HepG2 (cell line): ENCODE measurements around the gene RAB35. TPM values are rescaled to one million over a fixed set of nuclear protein-coding genes. Genes with fewer than 3 reads are reported as not detected.

Experiments used
- ATAC-seq: fragments of 200-7000 bp; cut with Tn5 transposase; 3 replicates; pipeline ENCODE4 v1.9.1; 2020; ENCODE audit warnings: mild to moderate bottlenecking, moderate library complexity
- BruUV-seq: library from RNA; stranded (reverse); fragments of 400-500 nt; replicated peaks from 2 replicates; lab custom pipeline; 2021; lab: Mats Ljungman, UMichigan
- CTCF ChIA-PET: fragments of 300-600 bp; formaldehyde crosslinking; extraction: SDS; loops from one replicate; lab custom pipeline; 2021; ENCODE audit warnings: low total read pairs, inconsistent platforms, low intra/inter-chr PET ratio; lab: Yijun Ruan, JAX
- POLR2A ChIA-PET: fragments of 350-600 bp; sonication (Branson Sonifier 250); formaldehyde crosslinking; loops from one replicate; lab custom pipeline; 2020; ENCODE audit warnings: antibody characterized with exemption, inconsistent platforms; lab: Yijun Ruan, JAX
- DNase-seq: peaks from one replicate; pipeline ENCODE4 v3.0.0-alpha.2; 2015; ENCODE audit warnings: low spot score
- FAIRE-seq: peaks from 3 replicates; lab custom pipeline; 2011; peaks lifted over from hg19 to GRCh38; lab: Jason Lieb, UNC
- H2AFZ ChIP-seq: one replicate; pipeline ENCODE4 v1.6.1; 2011; ENCODE audit warnings: low read length, inconsistent platforms
- H3K27ac ChIP-seq: fragments of 300-600 bp; 3 replicates; pipeline ENCODE4 v1.8.0; 2011; ENCODE audit warnings: mixed run types, mild to moderate bottlenecking, mixed read lengths, low read length, inconsistent platforms; ENCODE audit not compliant: insufficient read depth; ENCODE audit errors: extremely low read length
- H3K27me3 ChIP-seq, 2 experiments: fragments of 200-600 bp in 1 of 2; 2 replicates in 1 of 2; 3 replicates in 1 of 2; pipeline versions ENCODE4 v1.6.0 to v1.8.0; 2011; ENCODE audit warnings: low read length in 2 of 2, mild to moderate bottlenecking in 2 of 2, moderate library complexity in 2 of 2, inconsistent platforms in 1 of 2; ENCODE audit not compliant: insufficient read depth in 2 of 2, control insufficient read depth in 1 of 2
- H3K36me3 ChIP-seq, 2 experiments: fragments of 200-600 bp in 1 of 2; replicated peaks in 1 of 2; 2 replicates in 1 of 2; 3 replicates in 1 of 2; pipeline versions ENCODE4 v1.5.1 to v1.8.0; 2011; ENCODE audit warnings: low read length in 2 of 2, inconsistent platforms in 1 of 2; ENCODE audit not compliant: insufficient read depth in 2 of 2, control insufficient read depth in 1 of 2
- H3K4me1 ChIP-seq: 2 replicates; pipeline ENCODE4 v1.5.1; 2012; ENCODE audit warnings: low read length, inconsistent platforms; ENCODE audit not compliant: insufficient read depth
- H3K4me2 ChIP-seq: 2 replicates; pipeline ENCODE4 v1.6.0; 2011; ENCODE audit warnings: low read depth, low read length, inconsistent platforms
- H3K4me3 ChIP-seq, 3 experiments: fragments of 200-600 bp in 1 of 3; sonication (generic), shearing (Covaris generic) in 1 of 3; replicated peaks in 1 of 3; 2 replicates each; pipeline ENCODE4 v1.5.1; 2011 to 2016; ENCODE audit warnings: low read length in 3 of 3, inconsistent platforms in 2 of 3, low read depth in 2 of 3, mild to moderate bottlenecking in 2 of 3, control low read depth in 1 of 3, mixed read lengths in 1 of 3; ENCODE audit not compliant: insufficient read depth in 1 of 3
- H3K79me2 ChIP-seq: one replicate; pipeline ENCODE4 v1.6.1; 2011; ENCODE audit warnings: low read length, inconsistent platforms; ENCODE audit not compliant: insufficient read depth
- H3K9ac ChIP-seq: 2 replicates; pipeline ENCODE4 v1.6.0; 2011; ENCODE audit warnings: mild to moderate bottlenecking, low read depth, low read length, inconsistent platforms; ENCODE audit not compliant: insufficient read depth
- H3K9me3 ChIP-seq: 2 replicates; pipeline ENCODE4 v1.5.1; 2012; ENCODE audit warnings: mild to moderate bottlenecking, low read length
- H4K20me1 ChIP-seq: 2 replicates; pipeline ENCODE4 v1.6.0; 2011; ENCODE audit warnings: inconsistent platforms, mild to moderate bottlenecking, low read length, moderate library complexity; ENCODE audit not compliant: insufficient read depth
- ATRX ChIP-seq: sonication (generic); formaldehyde crosslinking; IDR thresholded peaks from 2 replicates; pipeline ENCODE4 v1.4.0; 2020; ENCODE audit warnings: missing genetic modification reagents, borderline replicate concordance
- CTCF ChIP-seq: sonication (generic); formaldehyde crosslinking; IDR thresholded peaks from 2 replicates; pipeline ENCODE4 v1.5.0; 2020; ENCODE audit warnings: mild to moderate bottlenecking, missing genetic modification reagents, moderate library complexity
- KDM5B ChIP-seq: sonication (generic); formaldehyde crosslinking; IDR thresholded peaks from 2 replicates; pipeline ENCODE4 v1.4.0; 2020; ENCODE audit warnings: missing genetic modification reagents, mild to moderate bottlenecking, borderline replicate concordance
- MXI1 ChIP-seq: IDR thresholded peaks from 3 replicates; pipeline ENCODE4 v1.6.1; 2012; ENCODE audit warnings: low read depth, low read length, inconsistent platforms, borderline replicate concordance
- NR2F6 ChIP-seq, 2 experiments: IDR thresholded peaks; 2 replicates each; pipeline ENCODE4 v1.6.1; 2016; ENCODE audit warnings: antibody characterized with exemption in 1 of 2, mild to moderate bottlenecking in 1 of 2
- RXRA ChIP-seq: sonication (generic); formaldehyde crosslinking; IDR thresholded peaks from 2 replicates; pipeline ENCODE4 v1.5.1; 2020; ENCODE audit warnings: missing genetic modification reagents
- SAP130 ChIP-seq: IDR thresholded peaks from 2 replicates; pipeline ENCODE4 v1.6.1; 2016; ENCODE audit warnings: low read depth
- STAG1 ChIP-seq: sonication (generic); formaldehyde crosslinking; IDR thresholded peaks from 2 replicates; pipeline ENCODE4 v1.4.0; 2020; ENCODE audit warnings: missing genetic modification reagents
- TAF15 ChIP-seq: fragments of 200-400 bp; formaldehyde crosslinking; IDR thresholded peaks from one replicate; pipeline ENCODE4 v1.6.1; 2018; ENCODE audit warnings: mild to moderate bottlenecking, low read depth, low read length; ENCODE audit not compliant: poor library complexity, severe bottlenecking
- ZBTB33 ChIP-seq: sonication (generic); formaldehyde crosslinking; IDR thresholded peaks from 2 replicates; pipeline ENCODE4 v1.4.0; 2020; ENCODE audit warnings: missing genetic modification reagents
- ZBTB38 ChIP-seq: sonication (generic); formaldehyde crosslinking; IDR thresholded peaks from 2 replicates; pipeline ENCODE4 v1.5.1; 2020; ENCODE audit warnings: mild to moderate bottlenecking, missing genetic modification reagents
- ZMYM4 ChIP-seq: sonication (generic); formaldehyde crosslinking; IDR thresholded peaks from 2 replicates; pipeline ENCODE4 v1.8.1; 2023; ENCODE audit warnings: mild to moderate bottlenecking, missing genetic modification reagents
- ZNF281 ChIP-seq: sonication (generic); formaldehyde crosslinking; IDR thresholded peaks from 2 replicates; pipeline ENCODE4 v1.4.0; 2020; ENCODE audit warnings: missing genetic modification reagents, borderline replicate concordance
- ZNF597 ChIP-seq: sonication (generic); formaldehyde crosslinking; IDR thresholded peaks from 2 replicates; pipeline ENCODE4 v1.5.0; 2020; ENCODE audit warnings: missing genetic modification reagents
- WGBS: methylation state at CpG from one replicate; pipeline ENCODE4 v1.1.6; 2017; ENCODE audit warnings: low lambda C conversion rate; 5-methylcytosine and 5-hydroxymethylcytosine counted together
- in situ Hi-C: cut with HindIII; loops from 2 replicates; pipeline ENCODE4 v1.10.0; 2017; ENCODE audit warnings: low pct_unique_long_range_greater_than_20kb; ENCODE audit not compliant: extremely low pct_ligation_motif_present
- intact Hi-C: fragments of 100-400 bp; cut with micrococcal nuclease; formaldehyde crosslinking; loops from one replicate; pipeline ENCODE4 v1.10.0; 2022; ENCODE audit not compliant: unreplicated experiment
- polyA plus RNA-seq, 8 experiments: library from polyadenylated mRNA; depleted of rRNA in 3 of 8; stranded (reverse) in 7 of 8; unstranded in 1 of 8; fragments of >200 nt; fragmentation: Illumina TruSeq in 4 of 8; extraction: Trizol in 4 of 8; gene quantifications; 2 replicates each; pipeline versions ENCODE4 v1.2.1 to v1.2.3, GENCODE V29; 2011 to 2016; ENCODE audit warnings: low read depth in 4 of 8, missing spikeins in 1 of 8, mixed read lengths in 1 of 8; ENCODE audit not compliant: insufficient read depth in 1 of 8
- total RNA-seq, 5 experiments: library from RNA; depleted of rRNA; stranded (reverse); fragments of >200 nt; fragmentation: Illumina TruSeq; extraction: Trizol; gene quantifications; 2 replicates each; pipeline ENCODE4 v1.2.3, GENCODE V29; 2016; ENCODE audit warnings: low read depth in 1 of 5

RAB35 gene
- total and polyA plus RNA-seq, 2 of the 13 experiments (the other 11 are each of a cell fraction or from before 2014, with no cell fraction given) = 25.2 to 29.1 TPM

- BruUV-seq = no TSS peak
- DNase-seq = peak; percentile 32
- Histone ChIP-seq H3K4me1 (peaks cover 21% of the 10 kb centered on the region), H4K20me1 (no peaks in the 10 kb centered on the region; the same call in 1 of the 2 replicates), H2AFZ (no peak overlapping the region), H3K4me2 (peak overlapping the region; percentile 4; the same call in 1 of the 2 replicates), H3K79me2 (no peaks in the 10 kb centered on the region), H3K27me3 (no peaks in the 10 kb centered on the region), H3K27ac (no peak overlapping the region), H3K36me3 (peaks cover 8 to 16% of the 10 kb centered on the region in 2 experiments; a peak in 2 of 5 replicates), H3K4me3 (no peak overlapping the region), H3K9ac (no peak overlapping the region), H3K9me3 (no peaks in the 10 kb centered on the region)
- CTCF ChIA-PET = no interaction called here
- POLR2A ChIA-PET = no interaction called here
- ATAC-seq = peak; percentile 74
- 88% methylated on average over 11 of the region's 23 CpGs for WGBS
- intact Hi-C loops (no loop called here), in situ Hi-C loops (no loop called here)
- no peak for FAIRE-seq
- TF ChIP-seq ZBTB38 (CRISPR knock-in tag) = peak; percentile 94
- peak; percentile 15 for TF ChIP-seq TAF15
- peak; percentile 93 for TF ChIP-seq RXRA (CRISPR knock-in tag)
- 0 out of 2 replicates have a peak, but pooled peaks have one; percentile 12 for TF ChIP-seq ZNF281
- no peak for TF ChIP-seq ZMYM4 (CRISPR knock-in tag)
- peak; percentile 61 for TF ChIP-seq STAG1 (CRISPR knock-in tag)
- 0 out of 3 replicates have a peak, but pooled peaks have one; percentile 12 for TF ChIP-seq MXI1
- TF ChIP-seq ATRX = no peak
- no peak for TF ChIP-seq ZNF597 (CRISPR knock-in tag)
- 0 out of 2 replicates have a peak, but pooled peaks have one; percentile 28 for TF ChIP-seq ZBTB33
- TF ChIP-seq SAP130 (CRISPR knock-in tag) = peak; percentile 63
- TF ChIP-seq KDM5B = 0 out of 2 replicates have a peak, but pooled peaks have one; percentile 22
- no peak for TF ChIP-seq NR2F6 (IDR thresholded peaks at IDR 0.05)
- TF ChIP-seq NR2F6 (CRISPR knock-in tag; IDR thresholded peaks at IDR 0.05) = peak; percentile 19; the same call in 1 of the 2 replicates
- peak; percentile 75 for TF ChIP-seq CTCF
Observed at GRCh38 chr12:120092551-120093335, 23.8 kb downstream of the RAB35 start.
